ENCODE measurements around the gene GJB2. TPM values are rescaled to one million over a fixed set of nuclear protein-coding genes. Genes with fewer than 3 reads are reported as not detected.

The GJB2 gene
- polyA plus RNA-seq, 1 experiment = 3.0 TPM

GRCh38 chr13:20182231-20182846 is 10.4 kb downstream of the GJB2 start:
- peak; percentile 67 for DNase-seq (ENCODE audit: low read depth, low spot score)
- Histone ChIP-seq H3K27ac (ENCODE audit: low read depth, low read length) (no peak overlapping the region), H3K9me3 (ENCODE audit: control insufficient read depth, insufficient read depth, low read length) (no peaks in the 10 kb centered on the region; the same call in 1 of the 2 replicates), H3K27me3 (ENCODE audit: control insufficient read depth, insufficient read depth, low read length) (peaks cover 21% of the 10 kb centered on the region), H3K4me3 (ENCODE audit: low read depth, low read length) (no peak overlapping the region)
- CTCF ChIA-PET = interaction anchor here (0.6 to 2.1 kb wide), 16 partner anchors 9 to 742 kb away, joined by 3 to 16 read pairs (median 4); no protein-coding TSS in a partner anchor
- POLR2A ChIA-PET = no interaction called here
- peak; percentile 91 for TF ChIP-seq CTCF (IDR thresholded peaks at IDR 0.05; ENCODE audit: low read depth, low read length)

GRCh38 chr13:20181188-20181587 is 11.6 kb downstream of the GJB2 start:
- Histone ChIP-seq H3K27me3 (ENCODE audit: control insufficient read depth, insufficient read depth, low read length) (peaks cover 15% of the 10 kb centered on the region), H3K4me3 (ENCODE audit: low read depth, low read length) (no peak overlapping the region), H3K27ac (ENCODE audit: low read depth, low read length) (no peak overlapping the region), H3K9me3 (ENCODE audit: control insufficient read depth, insufficient read depth, low read length) (no peaks in the 10 kb centered on the region; the same call in 1 of the 2 replicates)
- TF ChIP-seq CTCF (IDR thresholded peaks at IDR 0.05; ENCODE audit: low read depth, low read length) = no peak
- ChIA-PET CTCF (interaction anchor here (0.6 to 2.4 kb wide), 8 partner anchors 10 to 744 kb away, joined by 3 to 16 read pairs (median 7); no protein-coding TSS in a partner anchor), POLR2A (no interaction called here)
- no peak for DNase-seq (ENCODE audit: low read depth, low spot score)

- POLR2A ChIA-PET = no interaction called here
- no peak overlapping the region for H3K27ac ChIP-seq (ENCODE audit: low read depth, low read length)
- no peak for TF ChIP-seq CTCF (IDR thresholded peaks at IDR 0.05; ENCODE audit: low read depth, low read length)
- H3K9me3 ChIP-seq (ENCODE audit: control insufficient read depth, insufficient read depth, low read length) = no peaks in the 10 kb centered on the region; the same call in 1 of the 2 replicates
- H3K4me3 ChIP-seq (ENCODE audit: low read depth, low read length) = no peak overlapping the region
- CTCF ChIA-PET = no interaction called here
- DNase-seq (ENCODE audit: low read depth, low spot score) = no peak
- H3K27me3 ChIP-seq (ENCODE audit: control insufficient read depth, insufficient read depth, low read length) = peaks cover 8% of the 10 kb centered on the region
Measured at GRCh38 chr13:20178156-20178555, 14.6 kb downstream of the GJB2 start.

- Histone ChIP-seq H3K27ac (ENCODE audit: low read depth, low read length) (no peak overlapping the region), H3K9me3 (ENCODE audit: control insufficient read depth, insufficient read depth, low read length) (no peaks in the 10 kb centered on the region; the same call in 1 of the 2 replicates), H3K4me3 (ENCODE audit: low read depth, low read length) (no peak overlapping the region), H3K27me3 (ENCODE audit: control insufficient read depth, insufficient read depth, low read length) (peaks cover 8% of the 10 kb centered on the region)
- POLR2A ChIA-PET = no interaction called here
- CTCF ChIA-PET = interaction anchor here (0.6 to 1.2 kb wide), 4 partner anchors 9 to 668 kb away, joined by 3 to 5 read pairs (median 3); no protein-coding TSS in a partner anchor
- TF ChIP-seq CTCF (IDR thresholded peaks at IDR 0.05; ENCODE audit: low read depth, low read length) = no peak
- DNase-seq (ENCODE audit: low read depth, low spot score) = no peak
Measured at GRCh38 chr13:20177049-20177831, 15.5 kb downstream of the GJB2 start.
